ENCODE measurements around the gene TYW3.

TYW3 gene

DNA sequence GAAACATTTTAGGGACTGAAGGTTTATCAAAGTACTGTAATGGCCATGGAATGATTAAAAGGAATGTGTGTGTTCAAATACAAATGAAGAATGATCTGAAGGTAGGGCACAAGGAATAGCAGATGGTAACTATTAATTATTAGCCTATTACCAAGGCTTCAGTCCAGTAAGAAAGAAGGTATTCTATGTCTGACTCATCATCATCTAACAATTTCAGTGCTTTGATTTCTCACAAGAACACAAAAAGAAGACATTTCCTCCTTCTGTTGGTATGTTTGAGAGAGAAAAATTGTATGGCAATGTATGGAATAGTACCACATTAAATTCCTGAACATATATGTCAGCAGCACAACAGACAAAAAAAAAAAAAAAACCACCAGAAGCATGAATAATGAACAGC, 57.5 kb downstream of the TYW3 start:
- no peak for DNase-seq (ENCODE audit: low read depth in 1 of 2, low spot score in 1 of 2)

DNA sequence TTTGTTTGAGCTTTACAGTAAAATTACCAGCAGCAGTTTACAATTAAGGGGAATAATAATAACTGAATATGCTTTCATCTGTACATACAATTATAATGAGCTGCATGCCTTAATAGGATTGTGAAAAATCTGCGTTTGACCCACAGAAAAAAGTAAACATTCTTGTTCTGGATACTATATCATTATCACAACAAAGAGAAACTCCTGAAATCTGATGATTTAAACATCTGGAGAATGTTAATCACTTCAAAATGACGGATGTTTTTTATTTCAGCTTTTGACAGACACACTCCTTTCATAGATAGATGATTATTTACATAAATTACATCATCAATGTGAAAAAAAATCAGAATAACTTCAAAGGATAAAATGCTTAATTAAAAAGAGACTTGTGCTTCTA, 58.5 kb downstream of the TYW3 start:
- DNase-seq (ENCODE audit: low read depth in 1 of 2, low spot score in 1 of 2), result no peak

DNA sequence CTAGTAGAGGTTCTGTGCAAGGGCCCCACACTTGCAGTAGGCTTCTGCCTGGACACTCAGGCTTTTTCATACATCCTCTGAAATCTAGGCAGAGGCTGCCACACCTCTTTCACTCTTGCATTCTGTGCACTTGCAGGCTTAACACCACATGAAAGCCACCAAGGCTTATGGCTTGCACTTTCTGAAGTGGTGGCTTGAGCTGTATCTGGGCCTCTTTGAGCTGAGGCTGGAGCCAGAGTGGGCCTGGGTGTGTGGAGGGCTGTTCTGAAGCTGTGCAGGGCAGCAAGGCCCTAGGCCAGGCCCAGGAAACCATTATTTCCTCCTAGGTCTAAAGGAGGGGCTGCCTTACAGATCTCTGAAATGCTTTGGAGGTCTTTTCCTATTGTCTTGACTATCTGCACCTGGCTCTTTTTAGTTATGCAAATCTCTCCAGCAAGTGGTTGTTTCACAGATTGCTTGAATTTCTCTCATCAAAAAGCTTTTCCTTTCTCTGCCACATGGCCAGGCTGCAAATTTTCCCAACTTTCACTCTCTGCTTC, 66.2 kb downstream of the TYW3 start:
- no peak for DNase-seq (ENCODE audit: low read depth in 1 of 2, low spot score in 1 of 2)

DNA sequence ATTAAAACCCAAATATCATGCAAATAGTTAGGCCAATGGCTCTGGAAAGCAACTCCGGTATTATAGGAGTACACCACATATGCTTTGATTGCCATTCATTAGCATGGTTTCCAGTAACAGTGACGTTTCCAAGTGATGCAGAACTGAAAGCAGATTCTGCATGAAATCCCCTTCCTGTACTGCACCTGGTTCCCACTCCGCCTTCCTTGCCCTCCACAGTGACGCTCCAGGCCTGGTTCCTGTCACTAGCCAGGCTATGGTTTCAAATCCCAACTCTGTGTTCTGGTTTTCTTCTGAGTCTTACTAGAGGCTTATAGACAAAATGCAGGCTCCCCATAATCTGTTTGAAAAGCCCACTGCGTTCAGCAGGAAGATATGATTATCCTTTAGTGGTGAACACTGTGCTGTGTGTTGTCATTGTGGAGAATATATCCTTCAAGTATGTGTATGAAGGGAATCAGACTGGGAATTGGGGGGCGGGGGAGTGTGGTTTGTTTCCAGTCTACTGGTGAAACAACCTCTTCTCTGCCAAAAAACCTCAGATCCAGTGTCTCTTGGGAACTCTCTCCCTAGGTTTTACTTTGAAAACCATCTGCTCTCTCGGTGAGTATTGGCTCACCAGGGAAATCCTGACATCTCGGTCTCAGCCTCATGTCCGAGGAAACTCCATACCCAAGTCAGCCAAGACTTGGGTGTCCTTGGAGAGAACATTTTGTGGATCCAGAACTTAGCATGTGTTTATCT, 78.7 kb downstream of the TYW3 start:
- no peak for DNase-seq (ENCODE audit: low read depth in 1 of 2, low spot score in 1 of 2)

DNA sequence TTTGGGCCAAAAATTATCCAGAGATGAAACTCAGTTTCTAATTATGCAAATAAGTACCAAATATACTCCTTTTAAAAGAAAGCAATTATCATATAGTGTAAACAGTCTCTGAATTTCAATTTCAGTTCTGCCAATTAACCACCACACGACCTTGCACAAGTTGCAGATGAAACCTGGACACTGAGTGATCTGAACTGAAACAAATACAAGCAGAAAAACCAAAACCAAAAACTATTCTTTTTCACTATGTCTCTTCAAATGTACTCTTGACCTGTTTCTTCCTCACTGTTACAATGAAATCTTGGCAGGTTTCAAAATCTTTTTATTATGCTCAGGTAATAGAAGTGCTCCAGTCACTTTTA, 79.2 kb downstream of the TYW3 start:
- DNase-seq (ENCODE audit: low read depth in 1 of 2, low spot score in 1 of 2), result no peak

Data from activated CD4-positive, alpha-beta T cell treated with anti-CD3 and anti-CD28 coated beads, Interleukin-2, amount 50 U/mL, for 24 hours (primary cell).